Type B pancreatic cell (in vitro differentiated cells): ENCODE data around the gene F12. TPM values are rescaled to one million over a fixed set of nuclear protein-coding genes. Genes with fewer than 3 reads are reported as not detected.

Source experiments
- DNase-seq: peaks from one replicate; pipeline ENCODE4 v3.0.0; 2021; ENCODE audit warnings: mixed read lengths; ENCODE audit not compliant: unreplicated experiment; ENCODE audit errors: extremely low spot score
- H3K27ac Mint-ChIP-seq: 2 replicates; pipeline ENCODE4 v1.8.0; 2021; ENCODE audit warnings: mild to moderate bottlenecking, mixed read lengths
- H3K27me3 Mint-ChIP-seq: 2 replicates; pipeline ENCODE4 v1.8.0; 2021; ENCODE audit warnings: mixed read lengths
- H3K36me3 Mint-ChIP-seq: 2 replicates; pipeline ENCODE4 v1.8.0; 2021; ENCODE audit warnings: mixed read lengths
- H3K4me1 Mint-ChIP-seq: one replicate; pipeline ENCODE4 v1.8.0; 2021; ENCODE audit warnings: mixed read lengths; ENCODE audit not compliant: unreplicated experiment
- H3K4me3 Mint-ChIP-seq: 2 replicates; pipeline ENCODE4 v1.8.0; 2021; ENCODE audit warnings: mild to moderate bottlenecking, mixed read lengths
- H3K9me3 Mint-ChIP-seq: 2 replicates; pipeline ENCODE4 v1.8.0; 2021; ENCODE audit warnings: mixed read lengths
- total RNA-seq: library from RNA; stranded (reverse); gene quantifications from 2 replicates; pipeline ENCODE4 v1.2.1, GENCODE V29; 2021; ENCODE audit warnings: low replicate concordance
- TF ChIP-seq, protein P1 (sequence below): fragments of 200-600 bp; sonication (generic); conservative IDR thresholded peaks from 2 replicates; pipeline ENCODE4 v1.5.0; 2021; ENCODE audit warnings: antibody characterized with exemption, mild to moderate bottlenecking

Gene F12
- total RNA-seq, 1 donor from 2014 or later = 3.2 TPM

DNA sequence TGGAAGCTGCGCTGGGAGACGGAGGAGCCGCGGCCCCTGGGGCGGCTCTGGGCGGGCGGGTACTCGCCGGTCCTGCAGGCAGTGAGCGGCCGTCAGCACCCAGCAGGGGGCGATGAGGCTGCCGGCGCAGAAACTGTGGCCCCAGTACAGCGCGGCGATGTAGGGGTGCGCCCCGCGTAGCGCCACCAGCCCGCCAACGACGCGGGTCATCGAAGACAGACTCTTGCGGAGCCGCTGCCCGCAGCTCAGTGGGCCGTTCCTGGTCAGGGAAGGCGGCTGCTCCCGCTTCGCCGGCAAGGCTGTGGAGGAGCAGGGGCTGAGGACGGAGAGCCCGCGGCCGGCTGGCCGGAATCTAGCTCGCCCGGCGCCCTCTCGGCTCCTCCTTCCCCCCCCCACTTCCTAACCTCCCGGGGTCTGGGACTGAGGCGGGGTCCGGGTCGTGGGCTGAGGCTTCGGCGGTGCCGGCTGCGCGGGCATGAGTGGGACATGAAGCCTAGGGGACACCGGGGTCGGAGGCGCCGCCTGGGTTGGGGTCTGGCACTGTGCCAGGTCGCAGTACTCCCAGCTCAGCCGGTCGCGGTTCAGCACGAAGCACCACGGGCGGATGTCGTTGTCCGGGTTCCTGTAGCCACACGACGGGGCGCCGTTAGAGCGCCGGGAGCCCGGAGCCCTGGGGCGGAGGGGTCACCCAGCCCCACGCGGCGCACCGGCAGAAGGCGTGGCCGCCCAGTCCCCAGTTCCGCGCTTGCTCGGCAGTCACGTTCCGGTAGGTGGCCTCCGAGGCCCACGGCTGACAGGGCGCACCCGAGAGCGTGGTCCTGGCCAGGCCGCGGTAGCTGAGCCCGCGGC, 5.3 kb downstream of the F12 start:
- Mint-ChIP-seq H3K4me1 (peaks cover 8% of the 10 kb centered on the region), H3K36me3 (no peaks in the 10 kb centered on the region), H3K4me3 (peak overlapping the region; percentile 91), H3K27me3 (peaks cover 63% of the 10 kb centered on the region), H3K27ac (no peak overlapping the region), H3K9me3 (no peaks in the 10 kb centered on the region)
- DNase-seq = peak; percentile 82
- TF ChIP-seq, protein P1, sequence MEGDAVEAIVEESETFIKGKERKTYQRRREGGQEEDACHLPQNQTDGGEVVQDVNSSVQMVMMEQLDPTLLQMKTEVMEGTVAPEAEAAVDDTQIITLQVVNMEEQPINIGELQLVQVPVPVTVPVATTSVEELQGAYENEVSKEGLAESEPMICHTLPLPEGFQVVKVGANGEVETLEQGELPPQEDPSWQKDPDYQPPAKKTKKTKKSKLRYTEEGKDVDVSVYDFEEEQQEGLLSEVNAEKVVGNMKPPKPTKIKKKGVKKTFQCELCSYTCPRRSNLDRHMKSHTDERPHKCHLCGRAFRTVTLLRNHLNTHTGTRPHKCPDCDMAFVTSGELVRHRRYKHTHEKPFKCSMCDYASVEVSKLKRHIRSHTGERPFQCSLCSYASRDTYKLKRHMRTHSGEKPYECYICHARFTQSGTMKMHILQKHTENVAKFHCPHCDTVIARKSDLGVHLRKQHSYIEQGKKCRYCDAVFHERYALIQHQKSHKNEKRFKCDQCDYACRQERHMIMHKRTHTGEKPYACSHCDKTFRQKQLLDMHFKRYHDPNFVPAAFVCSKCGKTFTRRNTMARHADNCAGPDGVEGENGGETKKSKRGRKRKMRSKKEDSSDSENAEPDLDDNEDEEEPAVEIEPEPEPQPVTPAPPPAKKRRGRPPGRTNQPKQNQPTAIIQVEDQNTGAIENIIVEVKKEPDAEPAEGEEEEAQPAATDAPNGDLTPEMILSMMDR = peak; percentile 78

DNA sequence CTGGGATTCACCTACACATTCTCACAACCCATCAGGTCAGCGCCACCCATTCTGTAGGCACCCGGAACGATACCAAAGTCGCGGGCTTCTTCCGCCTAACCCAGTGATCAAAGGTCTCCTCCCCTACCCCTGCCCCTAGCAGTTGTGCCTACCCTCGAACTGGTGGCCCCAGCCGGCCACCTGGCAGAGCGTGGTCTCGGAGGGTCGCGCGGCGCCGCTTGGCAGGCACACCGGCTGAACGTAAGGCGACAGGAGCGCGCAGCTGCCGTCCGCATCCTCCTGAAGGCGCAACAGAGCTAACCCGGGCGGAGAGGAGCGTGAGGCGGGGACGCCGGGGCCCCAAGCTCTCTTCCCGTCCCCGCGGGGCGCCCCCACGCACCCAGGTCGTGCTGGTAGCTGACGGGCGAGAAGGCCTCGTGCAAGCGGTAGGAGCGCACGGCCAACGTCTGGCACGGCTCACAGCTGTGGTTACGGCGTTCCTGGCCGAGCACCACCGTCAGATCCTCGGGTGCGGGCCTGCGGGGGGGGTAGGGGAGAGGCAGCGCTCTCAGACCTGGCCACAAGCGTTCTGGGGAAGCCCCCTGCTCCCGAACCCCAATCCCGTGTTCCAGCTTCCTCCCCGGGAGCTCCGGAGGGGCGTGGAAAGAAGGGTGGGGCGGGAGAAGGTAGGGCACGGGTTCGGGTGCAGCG, 6.1 kb downstream of the F12 start:
- H3K4me3 Mint-ChIP-seq = peak overlapping the region; percentile 91
- no peak for DNase-seq
- no peaks in the 10 kb centered on the region for H3K36me3 Mint-ChIP-seq
- TF ChIP-seq, protein P1 = no peak
- peaks cover 61% of the 10 kb centered on the region for H3K27me3 Mint-ChIP-seq
- peaks cover 8% of the 10 kb centered on the region for H3K4me1 Mint-ChIP-seq
- peak overlapping the region; percentile 84 for H3K27ac Mint-ChIP-seq
- H3K9me3 Mint-ChIP-seq = no peaks in the 10 kb centered on the region

DNA sequence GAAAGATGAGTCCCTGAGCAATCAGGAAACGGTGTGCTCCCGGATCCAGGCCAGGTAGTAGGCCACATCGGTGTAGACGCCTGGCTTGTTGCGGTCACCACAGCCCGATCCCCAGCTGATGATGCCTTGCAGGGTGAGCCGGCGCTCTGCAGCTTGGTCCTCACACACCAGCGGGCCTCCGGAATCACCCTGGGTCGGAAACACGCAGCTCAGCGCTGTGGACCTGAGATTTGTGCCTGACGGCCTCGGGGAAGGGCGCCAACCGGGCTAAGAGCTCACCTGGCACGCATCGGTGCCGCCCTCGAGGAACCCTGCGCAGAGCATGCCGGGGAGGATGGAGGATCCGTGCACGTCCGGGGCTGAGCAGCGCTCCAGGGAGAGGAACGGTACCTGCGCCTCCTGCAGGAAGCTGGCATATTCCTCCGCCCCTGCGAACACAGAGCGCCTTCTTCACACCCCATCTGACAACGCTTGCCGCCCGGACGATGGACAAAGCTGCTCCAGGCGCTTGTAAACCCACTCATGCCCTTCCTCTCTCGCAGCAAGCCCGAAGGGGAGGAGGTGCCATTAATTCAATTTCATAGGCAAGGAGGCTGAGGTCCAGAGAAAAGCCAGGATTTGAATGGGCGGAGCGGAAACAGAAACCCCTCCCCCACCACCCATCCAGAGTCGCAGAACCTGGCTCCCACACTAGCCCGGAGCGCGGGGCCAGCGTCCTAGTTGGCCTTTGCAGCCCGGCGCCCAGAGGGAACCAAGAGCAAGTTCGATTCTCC, 6.9 kb downstream of the F12 start:
- Mint-ChIP-seq H3K27me3 (peaks cover 58% of the 10 kb centered on the region), H3K36me3 (no peaks in the 10 kb centered on the region), H3K9me3 (no peaks in the 10 kb centered on the region), H3K27ac (peak overlapping the region; percentile 84), H3K4me3 (peak overlapping the region; percentile 91), H3K4me1 (peaks cover 8% of the 10 kb centered on the region)
- peak; percentile 82 for DNase-seq
- TF ChIP-seq, protein P1 = peak; percentile 68

DNA sequence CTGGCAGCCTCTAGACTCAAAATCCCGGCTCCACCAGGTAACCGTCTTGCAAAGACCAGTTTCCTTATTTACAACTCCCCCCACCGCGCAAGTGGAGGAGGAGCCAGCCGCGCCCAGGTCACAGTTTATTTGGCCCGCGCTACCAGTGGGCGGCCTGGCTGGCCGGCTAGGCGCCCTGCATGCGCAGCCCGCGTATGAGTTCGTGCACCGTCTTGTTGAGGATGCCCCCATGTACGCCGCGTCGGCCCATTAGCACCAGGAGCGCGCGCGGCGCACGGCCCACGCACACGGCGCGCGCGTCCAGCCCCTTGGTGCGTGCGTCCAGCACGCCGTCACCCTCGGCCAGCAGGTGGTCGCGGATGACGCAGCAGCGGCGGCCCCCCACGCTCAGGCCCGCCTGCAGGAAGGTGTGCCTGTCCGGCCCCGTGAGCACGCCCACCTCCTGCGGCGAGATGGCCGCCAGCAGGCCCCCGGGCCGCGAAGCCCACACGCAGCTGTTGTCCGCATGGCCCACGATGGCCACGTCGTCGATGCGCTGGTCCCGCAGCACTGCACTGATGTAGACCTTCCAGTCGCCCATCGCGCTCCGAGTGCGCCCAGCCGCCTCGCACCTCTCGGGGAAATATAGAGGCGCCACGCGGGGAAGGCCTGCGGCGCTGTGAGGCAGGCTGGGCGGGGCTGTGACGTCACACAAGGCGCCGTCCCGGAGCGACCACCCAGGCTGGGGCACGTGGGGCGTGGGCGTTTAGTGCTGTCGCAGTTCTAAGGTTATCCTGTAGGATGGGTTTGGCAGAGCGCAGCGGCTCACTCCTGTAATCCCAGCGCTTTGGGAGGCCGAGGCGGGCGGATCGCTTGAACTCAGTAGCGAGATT, 9.1 kb downstream of the F12 start, which contains the start of gene PFN3:
Gene PFN3 (minus strand): TSS at position 665 of the 872 bp plus-strand sequence. CDS start 85 bp downstream, at position 580.
- Mint-ChIP-seq H3K36me3 (no peaks in the 10 kb centered on the region), H3K4me3 (no peak within 1 kb of the TSS), H3K27ac (no peak within 1 kb of the TSS), H3K4me1 (peaks cover 8% of the 10 kb centered on the region), H3K9me3 (no peaks in the 10 kb centered on the region), H3K27me3 (peaks cover 43% of the 10 kb centered on the region)
- no peak for DNase-seq
- TF ChIP-seq, protein P1 = no peak
